HEK293 (cell line): ENCODE data around the gene SPEM3.

Experiments
- CTCF ChIA-PET: fragments of 350-600 bp; formaldehyde crosslinking; extraction: SDS; loops from one replicate; lab custom pipeline; 2021; ENCODE audit warnings: antibody characterized with exemption; lab: Yijun Ruan, JAX
- POLR2A ChIA-PET: fragments of 300-600 bp; formaldehyde crosslinking; extraction: SDS; loops from one replicate; lab custom pipeline; 2020; ENCODE audit warnings: antibody characterized with exemption, inconsistent platforms; lab: Yijun Ruan, JAX
- H3K27ac ChIP-seq: fragments of 200-500 bp; sonication (Bioruptor generic); 2 replicates; pipeline ENCODE4 v1.5.1; 2014; ENCODE audit warnings: low read depth, low read length, control low read depth, inconsistent platforms; ENCODE audit errors: extremely low read depth
- H3K36me3 ChIP-seq, 2 experiments: fragments of 200-500 bp in 1 of 2; sonication (Bioruptor generic) in 1 of 2; 1 replicate in 1 of 2; 2 replicates in 1 of 2; pipeline ENCODE4 v1.5.1; 2014 to 2017; ENCODE audit warnings: inconsistent platforms in 2 of 2, low read length in 2 of 2; ENCODE audit not compliant: control insufficient read depth in 2 of 2, insufficient read depth in 1 of 2
- H3K4me1 ChIP-seq: fragments of 200-500 bp; sonication (Bioruptor generic); 2 replicates; pipeline ENCODE4 v1.5.1; 2014; ENCODE audit warnings: mild to moderate bottlenecking, low read length, inconsistent platforms; ENCODE audit not compliant: control insufficient read depth, insufficient read depth
- H3K4me3 ChIP-seq: 2 replicates; pipeline ENCODE4 v1.5.1; 2011; ENCODE audit warnings: low read depth, mild to moderate bottlenecking, control low read depth, low read length, moderate library complexity
- H3K9me3 ChIP-seq: fragments of 200-500 bp; sonication (Bioruptor generic); 2 replicates; pipeline ENCODE4 v1.5.1; 2014; ENCODE audit warnings: low read depth, low read length, inconsistent platforms; ENCODE audit not compliant: control insufficient read depth, insufficient read depth
- GLI2 ChIP-seq: fragments of 450-650 bp; formaldehyde crosslinking; IDR thresholded peaks from 2 replicates; pipeline ENCODE4; 2017; ENCODE audit warnings: missing biosample characterization, missing genetic modification characterization, low read depth, borderline replicate concordance
- GLI4 ChIP-seq: fragments of 450-650 bp; formaldehyde crosslinking; IDR thresholded peaks from 2 replicates; pipeline ENCODE4 v1.5.1; 2016; ENCODE audit warnings: missing biosample characterization, missing genetic modification characterization
- GLIS2 ChIP-seq: fragments of 450-650 bp; formaldehyde crosslinking; IDR thresholded peaks from 2 replicates; pipeline ENCODE4 v1.5.1; 2016; ENCODE audit warnings: missing biosample characterization, missing genetic modification characterization
- SALL2 ChIP-seq: fragments of 450-650 bp; formaldehyde crosslinking; IDR thresholded peaks from 2 replicates; pipeline ENCODE4 v1.5.0; 2017; ENCODE audit warnings: missing biosample characterization, mild to moderate bottlenecking, missing genetic modification characterization, borderline replicate concordance
- YY1 ChIP-seq: fragments of 450-650 bp; formaldehyde crosslinking; IDR thresholded peaks from 2 replicates; pipeline ENCODE4 v1.5.1; 2018; ENCODE audit warnings: missing biosample characterization, missing genetic modification characterization
- ZBTB8A ChIP-seq: fragments of 450-650 bp; formaldehyde crosslinking; IDR thresholded peaks from 2 replicates; pipeline ENCODE4 v1.5.1; 2016; ENCODE audit warnings: missing biosample characterization, missing genetic modification characterization
- ZFHX2 ChIP-seq: fragments of 450-650 bp; formaldehyde crosslinking; conservative IDR thresholded peaks from 2 replicates; pipeline ENCODE4 v1.5.1; 2016; ENCODE audit warnings: missing biosample characterization, missing genetic modification characterization
- ZIC2 ChIP-seq: fragments of 450-650 bp; formaldehyde crosslinking; IDR thresholded peaks from 2 replicates; pipeline ENCODE4 v1.5.1; 2016; ENCODE audit warnings: missing biosample characterization, missing genetic modification characterization
- ZNF324 ChIP-seq: fragments of 450-650 bp; formaldehyde crosslinking; IDR thresholded peaks from 2 replicates; pipeline ENCODE4 v1.5.1; 2016; ENCODE audit warnings: missing biosample characterization, missing genetic modification characterization
- ZNF335 ChIP-seq: fragments of 450-650 bp; formaldehyde crosslinking; conservative IDR thresholded peaks from 2 replicates; pipeline ENCODE4 v1.5.1; 2016; ENCODE audit warnings: missing biosample characterization, missing genetic modification characterization
- ZNF514 ChIP-seq: fragments of 450-650 bp; formaldehyde crosslinking; IDR thresholded peaks from 2 replicates; pipeline ENCODE4 v1.5.1; 2016; ENCODE audit warnings: missing biosample characterization, missing genetic modification characterization
- ZNF529 ChIP-seq: fragments of 450-650 bp; formaldehyde crosslinking; IDR thresholded peaks from 2 replicates; pipeline ENCODE4 v1.5.1; 2017; ENCODE audit warnings: missing genetic modification characterization, missing biosample characterization; ENCODE audit not compliant: insufficient replicate concordance
- ZNF670 ChIP-seq: fragments of 450-650 bp; formaldehyde crosslinking; IDR thresholded peaks from 2 replicates; pipeline ENCODE4 v1.5.1; 2016; ENCODE audit warnings: missing biosample characterization, missing genetic modification characterization, low read depth
- TF ChIP-seq, protein P1 (sequence below): sonication (generic); formaldehyde crosslinking; IDR thresholded peaks from 2 replicates; pipeline ENCODE4 v1.8.1; 2022; ENCODE audit warnings: mild to moderate bottlenecking, moderate library complexity, missing genetic modification reagents
- TF ChIP-seq, protein P2 (sequence below): fragments of 450-650 bp; formaldehyde crosslinking; IDR thresholded peaks from 2 replicates; pipeline ENCODE4 v1.5.1; 2017; ENCODE audit warnings: missing biosample characterization, missing genetic modification characterization
- TF ChIP-seq, protein P3 (sequence below): fragments of 450-650 bp; formaldehyde crosslinking; IDR thresholded peaks from 2 replicates; pipeline ENCODE4 v1.5.1; 2016; ENCODE audit warnings: missing biosample characterization, missing genetic modification characterization
- TF ChIP-seq, protein P4 (sequence below): fragments of 450-650 bp; formaldehyde crosslinking; IDR thresholded peaks from 2 replicates; pipeline ENCODE4 v1.5.1; 2016; ENCODE audit warnings: missing biosample characterization, missing genetic modification characterization
- TF ChIP-seq, protein P5 (sequence below): fragments of 450-650 bp; formaldehyde crosslinking; IDR thresholded peaks from 2 replicates; pipeline ENCODE4 v1.5.1; 2016; ENCODE audit warnings: missing biosample characterization, missing genetic modification characterization

Gene SPEM3

DNA sequence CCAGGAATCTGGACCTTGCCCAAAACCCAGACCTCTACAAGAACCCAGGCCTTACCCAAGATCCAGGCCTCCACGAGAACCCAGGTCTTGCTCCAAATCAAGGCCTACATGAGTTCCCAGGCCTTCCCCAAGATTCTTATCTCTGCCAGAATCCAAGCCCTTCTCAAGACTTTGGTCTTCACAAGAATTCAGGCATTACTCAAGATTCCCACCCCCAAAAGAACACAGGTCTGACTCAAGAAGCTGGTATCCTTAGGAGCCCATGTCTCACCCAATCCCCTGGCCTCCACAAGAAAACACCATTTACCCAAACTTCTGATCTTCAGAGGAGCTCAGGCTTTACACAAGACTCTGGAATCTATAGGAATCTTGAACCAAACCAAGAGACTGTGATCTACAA is 2.6 kb downstream of the SPEM3 start:
- POLR2A ChIA-PET: interaction anchor here (1.0 to 1.5 kb wide), 2 partner anchors 27 kb away, joined by 3 read pairs; partner anchors contain the start of gene TMEM256
- H3K4me1 ChIP-seq: peaks cover 6% of the 10 kb centered on the region
- CTCF ChIA-PET: interaction anchor here (0.6 to 1.1 kb wide), 2 partner anchors 75 to 91 kb away, joined by 3 to 6 read pairs; no protein-coding TSS in a partner anchor
- H3K36me3 ChIP-seq: no peaks in the 10 kb centered on the region
- no peaks in the 10 kb centered on the region for H3K9me3 ChIP-seq
- H3K4me3 ChIP-seq: no peak overlapping the region
- TF ChIP-seq, protein P1, sequence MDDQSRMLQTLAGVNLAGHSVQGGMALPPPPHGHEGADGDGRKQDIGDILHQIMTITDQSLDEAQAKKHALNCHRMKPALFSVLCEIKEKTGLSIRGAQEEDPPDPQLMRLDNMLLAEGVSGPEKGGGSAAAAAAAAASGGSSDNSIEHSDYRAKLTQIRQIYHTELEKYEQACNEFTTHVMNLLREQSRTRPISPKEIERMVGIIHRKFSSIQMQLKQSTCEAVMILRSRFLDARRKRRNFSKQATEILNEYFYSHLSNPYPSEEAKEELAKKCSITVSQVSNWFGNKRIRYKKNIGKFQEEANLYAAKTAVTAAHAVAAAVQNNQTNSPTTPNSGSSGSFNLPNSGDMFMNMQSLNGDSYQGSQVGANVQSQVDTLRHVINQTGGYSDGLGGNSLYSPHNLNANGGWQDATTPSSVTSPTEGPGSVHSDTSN (CRISPR knock-in tag): no peak
- TF ChIP-seq, protein P2, sequence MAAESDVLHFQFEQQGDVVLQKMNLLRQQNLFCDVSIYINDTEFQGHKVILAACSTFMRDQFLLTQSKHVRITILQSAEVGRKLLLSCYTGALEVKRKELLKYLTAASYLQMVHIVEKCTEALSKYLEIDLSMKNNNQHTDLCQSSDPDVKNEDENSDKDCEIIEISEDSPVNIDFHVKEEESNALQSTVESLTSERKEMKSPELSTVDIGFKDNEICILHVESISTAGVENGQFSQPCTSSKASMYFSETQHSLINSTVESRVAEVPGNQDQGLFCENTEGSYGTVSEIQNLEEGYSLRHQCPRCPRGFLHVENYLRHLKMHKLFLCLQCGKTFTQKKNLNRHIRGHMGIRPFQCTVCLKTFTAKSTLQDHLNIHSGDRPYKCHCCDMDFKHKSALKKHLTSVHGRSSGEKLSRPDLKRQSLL (tag by site-specific recombination): no peak
- TF ChIP-seq, protein P3, sequence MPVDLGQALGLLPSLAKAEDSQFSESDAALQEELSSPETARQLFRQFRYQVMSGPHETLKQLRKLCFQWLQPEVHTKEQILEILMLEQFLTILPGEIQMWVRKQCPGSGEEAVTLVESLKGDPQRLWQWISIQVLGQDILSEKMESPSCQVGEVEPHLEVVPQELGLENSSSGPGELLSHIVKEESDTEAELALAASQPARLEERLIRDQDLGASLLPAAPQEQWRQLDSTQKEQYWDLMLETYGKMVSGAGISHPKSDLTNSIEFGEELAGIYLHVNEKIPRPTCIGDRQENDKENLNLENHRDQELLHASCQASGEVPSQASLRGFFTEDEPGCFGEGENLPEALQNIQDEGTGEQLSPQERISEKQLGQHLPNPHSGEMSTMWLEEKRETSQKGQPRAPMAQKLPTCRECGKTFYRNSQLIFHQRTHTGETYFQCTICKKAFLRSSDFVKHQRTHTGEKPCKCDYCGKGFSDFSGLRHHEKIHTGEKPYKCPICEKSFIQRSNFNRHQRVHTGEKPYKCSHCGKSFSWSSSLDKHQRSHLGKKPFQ (tag by site-specific recombination): no peak
- TF ChIP-seq ZNF670 (tag by site-specific recombination): no peak
- TF ChIP-seq YY1 (tag by site-specific recombination): no peak
- no peak for TF ChIP-seq ZIC2 (tag by site-specific recombination)
- TF ChIP-seq, protein P4, sequence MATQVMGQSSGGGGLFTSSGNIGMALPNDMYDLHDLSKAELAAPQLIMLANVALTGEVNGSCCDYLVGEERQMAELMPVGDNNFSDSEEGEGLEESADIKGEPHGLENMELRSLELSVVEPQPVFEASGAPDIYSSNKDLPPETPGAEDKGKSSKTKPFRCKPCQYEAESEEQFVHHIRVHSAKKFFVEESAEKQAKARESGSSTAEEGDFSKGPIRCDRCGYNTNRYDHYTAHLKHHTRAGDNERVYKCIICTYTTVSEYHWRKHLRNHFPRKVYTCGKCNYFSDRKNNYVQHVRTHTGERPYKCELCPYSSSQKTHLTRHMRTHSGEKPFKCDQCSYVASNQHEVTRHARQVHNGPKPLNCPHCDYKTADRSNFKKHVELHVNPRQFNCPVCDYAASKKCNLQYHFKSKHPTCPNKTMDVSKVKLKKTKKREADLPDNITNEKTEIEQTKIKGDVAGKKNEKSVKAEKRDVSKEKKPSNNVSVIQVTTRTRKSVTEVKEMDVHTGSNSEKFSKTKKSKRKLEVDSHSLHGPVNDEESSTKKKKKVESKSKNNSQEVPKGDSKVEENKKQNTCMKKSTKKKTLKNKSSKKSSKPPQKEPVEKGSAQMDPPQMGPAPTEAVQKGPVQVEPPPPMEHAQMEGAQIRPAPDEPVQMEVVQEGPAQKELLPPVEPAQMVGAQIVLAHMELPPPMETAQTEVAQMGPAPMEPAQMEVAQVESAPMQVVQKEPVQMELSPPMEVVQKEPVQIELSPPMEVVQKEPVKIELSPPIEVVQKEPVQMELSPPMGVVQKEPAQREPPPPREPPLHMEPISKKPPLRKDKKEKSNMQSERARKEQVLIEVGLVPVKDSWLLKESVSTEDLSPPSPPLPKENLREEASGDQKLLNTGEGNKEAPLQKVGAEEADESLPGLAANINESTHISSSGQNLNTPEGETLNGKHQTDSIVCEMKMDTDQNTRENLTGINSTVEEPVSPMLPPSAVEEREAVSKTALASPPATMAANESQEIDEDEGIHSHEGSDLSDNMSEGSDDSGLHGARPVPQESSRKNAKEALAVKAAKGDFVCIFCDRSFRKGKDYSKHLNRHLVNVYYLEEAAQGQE (tag by site-specific recombination): no peak
- TF ChIP-seq, all 188 proteins: peak for 0
- H3K27ac ChIP-seq: no peak overlapping the region

DNA sequence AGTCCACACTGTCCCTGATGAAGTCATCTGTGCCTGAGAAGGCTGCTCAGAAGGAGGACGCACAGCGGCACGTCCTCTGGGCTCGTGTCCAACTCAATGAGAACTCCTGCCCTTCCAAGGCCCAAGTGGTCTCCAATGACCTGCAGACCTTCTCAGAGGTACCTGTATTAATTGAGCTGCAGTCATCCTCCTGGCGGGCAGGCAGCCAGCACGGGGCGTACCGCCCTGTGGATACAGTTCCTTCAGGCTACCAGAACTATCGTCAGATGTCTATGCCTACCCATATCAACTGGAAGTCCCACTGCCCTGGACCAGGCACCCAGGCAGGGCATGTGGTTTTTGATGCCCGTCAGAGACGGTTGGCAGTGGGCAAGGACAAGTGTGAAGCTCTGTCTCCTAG is 3.6 kb downstream of the SPEM3 start:
- H3K27ac ChIP-seq: no peak overlapping the region
- no peaks in the 10 kb centered on the region for H3K36me3 ChIP-seq
- peaks cover 9% of the 10 kb centered on the region for H3K4me1 ChIP-seq
- H3K4me3 ChIP-seq: no peak overlapping the region
- H3K9me3 ChIP-seq: no peaks in the 10 kb centered on the region
- TF ChIP-seq SALL2 (tag by site-specific recombination) (no peak), ZNF514 (tag by site-specific recombination) (no peak), ZNF335 (tag by site-specific recombination) (no peak)
- POLR2A ChIA-PET: interaction anchor here (0.9 to 1.0 kb wide), 2 partner anchors 12 to 28 kb away, joined by 3 read pairs; partner anchors contain the start of genes CHRNB1 and TMEM256
- CTCF ChIA-PET: interaction anchor here (0.8 to 1.1 kb wide), 2 partner anchors 30 to 76 kb away, joined by 3 to 6 read pairs; no protein-coding TSS in a partner anchor

DNA sequence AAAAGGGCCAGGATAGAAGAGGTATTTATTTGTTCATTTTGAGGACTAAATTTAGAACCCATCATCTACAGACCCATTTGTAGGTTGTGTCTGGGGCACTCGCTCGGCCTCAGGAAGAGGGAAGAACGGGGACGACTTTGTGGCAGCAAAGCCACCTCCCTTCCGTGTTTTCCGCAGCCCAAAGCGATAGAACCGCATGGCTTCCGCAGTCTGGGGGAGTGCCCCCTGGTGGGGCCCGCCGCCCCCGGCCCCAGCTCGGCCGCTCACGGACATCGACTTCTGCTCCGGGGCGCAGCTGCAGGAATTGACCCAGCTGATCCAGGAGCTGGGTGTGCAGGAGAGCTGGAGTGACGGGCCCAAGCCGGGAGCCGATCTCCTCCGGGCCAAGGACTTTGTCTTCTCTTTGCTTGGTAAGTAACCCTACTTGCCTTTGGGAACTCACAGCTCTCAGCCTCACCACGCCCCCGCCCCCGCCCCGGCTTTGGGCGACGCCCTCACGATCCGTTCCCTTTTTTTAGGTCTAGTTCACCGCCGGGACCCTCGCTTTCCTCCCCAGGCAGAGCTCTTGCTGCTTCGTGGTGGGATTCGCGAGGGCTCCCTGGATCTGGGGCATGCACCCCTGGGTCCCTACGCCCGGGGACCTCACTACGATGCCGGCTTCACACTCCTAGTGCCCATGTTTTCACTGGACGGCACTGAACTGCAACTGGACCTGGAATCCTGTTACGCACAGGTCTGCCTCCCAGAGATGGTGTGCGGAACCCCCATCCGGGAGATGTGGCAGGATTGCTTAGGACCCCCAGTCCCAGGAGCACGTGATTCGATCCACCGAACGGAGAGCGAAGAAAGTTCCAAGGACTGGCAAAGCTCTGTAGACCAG is 7.3 kb downstream of the SPEM3 start:
- Histone ChIP-seq H3K9me3 (no peaks in the 10 kb centered on the region), H3K27ac (peak overlapping the region; percentile 19; the same call in 1 of the 2 replicates), H3K4me3 (peak overlapping the region; percentile 50), H3K36me3 (no peaks in the 10 kb centered on the region), H3K4me1 (peaks cover 18% of the 10 kb centered on the region)
- POLR2A ChIA-PET: interaction anchor here (0.6 to 3.5 kb wide), 19 partner anchors 8 to 251 kb away, joined by 3 to 45 read pairs (median 4); partner anchors contain the start of genes CHRNB1, GABARAP, MPDU1 and NEURL4
- CTCF ChIA-PET: interaction anchor here (0.6 to 3.9 kb wide), 25 partner anchors 8 to 155 kb away, joined by 3 to 37 read pairs (median 4); partner anchors contain the start of genes CHRNB1, NEURL4, PLSCR3 and SLC2A4
- TF ChIP-seq ZNF324 (tag by site-specific recombination): peak; percentile 14; the same call in 1 of the 2 replicates
- peak; percentile 53; the same call in 1 of the 2 replicates for TF ChIP-seq ZFHX2 (tag by site-specific recombination)
- TF ChIP-seq GLIS2: peak; percentile 78
- TF ChIP-seq, protein P5, sequence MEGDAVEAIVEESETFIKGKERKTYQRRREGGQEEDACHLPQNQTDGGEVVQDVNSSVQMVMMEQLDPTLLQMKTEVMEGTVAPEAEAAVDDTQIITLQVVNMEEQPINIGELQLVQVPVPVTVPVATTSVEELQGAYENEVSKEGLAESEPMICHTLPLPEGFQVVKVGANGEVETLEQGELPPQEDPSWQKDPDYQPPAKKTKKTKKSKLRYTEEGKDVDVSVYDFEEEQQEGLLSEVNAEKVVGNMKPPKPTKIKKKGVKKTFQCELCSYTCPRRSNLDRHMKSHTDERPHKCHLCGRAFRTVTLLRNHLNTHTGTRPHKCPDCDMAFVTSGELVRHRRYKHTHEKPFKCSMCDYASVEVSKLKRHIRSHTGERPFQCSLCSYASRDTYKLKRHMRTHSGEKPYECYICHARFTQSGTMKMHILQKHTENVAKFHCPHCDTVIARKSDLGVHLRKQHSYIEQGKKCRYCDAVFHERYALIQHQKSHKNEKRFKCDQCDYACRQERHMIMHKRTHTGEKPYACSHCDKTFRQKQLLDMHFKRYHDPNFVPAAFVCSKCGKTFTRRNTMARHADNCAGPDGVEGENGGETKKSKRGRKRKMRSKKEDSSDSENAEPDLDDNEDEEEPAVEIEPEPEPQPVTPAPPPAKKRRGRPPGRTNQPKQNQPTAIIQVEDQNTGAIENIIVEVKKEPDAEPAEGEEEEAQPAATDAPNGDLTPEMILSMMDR (tag by site-specific recombination): peak; percentile 67
- 0 out of 2 replicates have a peak, but pooled peaks have one; percentile 19 for TF ChIP-seq ZBTB8A (tag by site-specific recombination)
- TF ChIP-seq GLI2 (tag by site-specific recombination): no peak
- TF ChIP-seq ZNF529: no peak
- no peak for TF ChIP-seq GLI4
